ENCODE results near the gene NDUFS2. TPM values are rescaled to one million over a fixed set of nuclear protein-coding genes. Genes with fewer than 3 reads are reported as not detected.

NDUFS2 gene
- total RNA-seq, 1 donor from 2014 or later: 334 TPM

DNA sequence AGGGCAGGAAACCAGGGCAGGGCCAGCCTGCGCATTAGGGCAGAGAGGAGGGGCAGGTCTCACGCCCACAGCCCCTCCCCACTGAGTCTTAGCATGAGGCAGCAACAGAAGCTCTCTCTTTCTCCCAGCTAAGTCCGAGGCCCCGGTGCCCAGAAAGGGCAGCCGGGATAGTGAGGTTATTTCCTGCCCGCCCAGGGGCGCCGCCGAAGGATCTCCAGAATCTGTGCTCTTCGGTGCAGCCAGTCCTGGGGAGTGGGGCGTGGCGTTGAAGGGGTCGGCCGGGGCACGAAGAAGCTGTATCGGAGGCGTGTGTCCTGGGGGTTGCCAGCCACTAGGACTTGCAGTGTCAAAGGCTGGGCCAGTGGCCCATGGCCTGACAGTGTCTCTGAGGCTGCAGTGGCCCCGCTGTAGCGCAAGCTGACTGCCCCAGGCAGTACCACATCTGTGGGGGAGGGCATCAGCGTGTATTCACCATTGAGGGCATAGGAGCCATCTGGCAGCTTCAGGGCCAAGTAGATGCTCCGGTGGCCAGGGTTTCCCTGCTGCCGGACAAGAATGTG lies 11.1 kb upstream of the NDUFS2 start:
- DNase-seq (ENCODE audit: missing footprints): no peak
- ATAC-seq: no peak
- intact Hi-C loops (cut with DNase I): no loop called here

DNA sequence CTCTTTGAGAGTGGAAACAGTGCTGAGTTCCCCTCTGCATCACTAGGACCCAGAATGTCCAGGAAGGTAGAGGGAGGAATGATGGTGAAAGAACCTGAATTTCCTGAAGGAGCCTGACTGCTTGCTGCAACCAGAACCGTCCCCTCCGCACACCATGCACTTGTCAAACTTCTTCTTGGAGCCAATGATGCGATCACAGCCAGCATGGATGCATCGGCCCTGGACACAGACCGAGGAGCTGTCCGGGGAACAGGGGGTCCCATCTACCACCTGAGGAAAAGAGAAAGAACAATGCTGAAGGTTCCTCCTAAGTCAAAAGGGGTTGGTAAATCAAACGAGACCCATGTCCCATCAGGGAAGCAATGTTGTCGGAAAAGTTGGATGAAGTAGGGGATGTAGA lies 10.2 kb upstream of the NDUFS2 start:
- DNase-seq (ENCODE audit: missing footprints): no peak
- intact Hi-C loops (cut with DNase I): no loop called here
- no peak for ATAC-seq

DNA sequence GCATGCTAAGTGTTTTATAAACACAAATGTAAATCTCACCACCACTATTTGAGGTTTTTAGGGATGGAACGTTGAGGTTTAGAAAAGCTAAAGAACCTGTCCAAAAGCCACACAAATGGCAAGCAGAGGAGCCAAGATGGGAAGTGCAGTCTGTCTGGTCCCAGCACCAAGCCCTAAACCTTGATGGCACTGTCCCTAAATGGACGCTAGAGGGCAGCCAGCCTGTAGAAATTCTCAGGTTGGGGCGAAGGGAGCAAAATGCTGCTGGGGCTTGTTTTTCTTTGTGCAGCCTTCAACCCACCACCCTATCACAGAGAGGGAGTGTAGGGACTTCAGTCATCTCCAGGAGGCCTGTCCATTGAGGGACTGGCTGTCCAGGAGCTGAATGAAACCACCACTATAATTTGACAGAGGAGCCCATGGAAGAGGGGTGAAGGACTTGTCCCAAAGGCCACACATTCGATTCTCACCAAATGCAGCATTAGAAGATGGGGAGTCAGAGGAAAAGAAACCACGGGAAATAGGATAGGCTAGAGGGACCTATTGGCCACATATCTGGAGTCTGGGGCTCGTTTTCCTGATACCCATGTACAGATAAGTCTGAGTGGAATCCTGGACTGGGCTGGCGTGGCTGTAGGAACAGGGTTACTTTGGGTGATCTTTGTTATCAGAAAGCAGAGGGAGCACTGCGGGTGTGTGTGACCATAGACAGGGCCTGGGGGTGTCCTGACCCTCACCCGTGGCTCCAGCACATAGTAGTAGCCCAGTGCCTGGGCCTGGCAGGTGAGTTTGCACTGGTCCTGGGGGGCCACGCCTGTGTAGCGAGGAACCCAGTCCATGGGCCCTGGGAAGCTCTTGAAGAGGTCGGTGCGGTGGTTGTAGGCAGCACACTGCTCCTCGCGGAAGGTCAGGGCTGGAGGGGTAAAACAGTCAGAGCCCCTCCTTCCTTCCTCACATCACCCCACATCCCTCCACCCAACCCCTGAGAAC lies 9.4 kb upstream of the NDUFS2 start:
- no peak for DNase-seq (ENCODE audit: missing footprints)
- intact Hi-C loops (cut with DNase I): no loop called here
- ATAC-seq: peak; percentile 40

DNA sequence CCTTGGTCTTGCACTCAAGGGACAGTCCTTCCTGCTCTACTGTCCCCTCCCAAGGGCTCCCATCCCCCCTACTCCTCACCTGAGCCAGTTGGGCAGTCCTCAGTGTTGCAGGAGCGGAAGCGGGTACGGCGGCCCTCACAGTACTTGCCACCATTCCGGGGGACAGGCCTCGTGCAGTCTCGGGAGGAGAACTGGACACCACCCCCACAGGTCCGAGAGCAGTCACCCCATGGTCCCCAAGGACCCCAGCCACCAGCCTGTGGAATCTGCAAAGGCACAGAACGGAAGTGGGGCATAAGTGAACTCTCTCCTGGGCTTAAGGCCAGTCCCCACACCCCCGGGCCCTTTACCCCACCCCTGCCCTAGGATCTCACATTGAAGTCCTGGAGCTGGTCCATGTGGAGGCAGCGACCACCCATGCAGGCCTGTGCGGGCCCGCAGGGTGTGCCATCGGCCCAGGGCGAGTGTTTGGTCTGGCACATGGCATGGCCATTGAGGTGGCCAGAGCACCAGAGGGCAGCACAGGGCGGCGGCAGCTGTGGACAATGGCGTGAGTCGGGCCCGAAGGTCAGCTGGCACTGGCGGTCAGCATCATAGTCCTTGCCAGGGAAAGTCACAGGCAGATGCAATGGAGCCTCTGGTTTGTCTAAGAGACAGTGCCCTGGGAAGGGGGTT lies 8.5 kb upstream of the NDUFS2 start:
- intact Hi-C loops (cut with DNase I): no loop called here
- peak; percentile 71 for DNase-seq (ENCODE audit: missing footprints)
- no peak for ATAC-seq

DNA sequence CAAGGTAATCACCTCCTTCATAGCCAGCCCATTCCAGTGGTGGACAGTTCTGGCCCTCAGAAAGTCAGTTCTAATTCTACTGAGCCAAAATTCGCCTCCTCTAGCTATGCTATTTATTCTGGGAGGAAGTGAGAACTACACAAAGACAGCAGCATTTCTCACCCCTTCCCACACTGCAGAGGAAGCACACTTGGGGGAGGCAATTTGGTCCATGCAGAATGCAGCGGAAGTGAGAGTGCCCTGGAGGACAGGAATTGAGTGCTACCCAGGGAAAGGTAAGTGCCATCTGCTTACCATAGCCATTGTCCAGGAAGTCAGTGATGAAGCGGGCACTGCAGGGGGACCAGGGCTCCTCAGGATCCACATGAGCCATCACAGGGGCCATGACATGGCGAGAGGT lies 7.0 kb upstream of the NDUFS2 start:
- no peak for ATAC-seq
- DNase-seq (ENCODE audit: missing footprints): no peak
- intact Hi-C loops (cut with DNase I): no loop called here

DNA sequence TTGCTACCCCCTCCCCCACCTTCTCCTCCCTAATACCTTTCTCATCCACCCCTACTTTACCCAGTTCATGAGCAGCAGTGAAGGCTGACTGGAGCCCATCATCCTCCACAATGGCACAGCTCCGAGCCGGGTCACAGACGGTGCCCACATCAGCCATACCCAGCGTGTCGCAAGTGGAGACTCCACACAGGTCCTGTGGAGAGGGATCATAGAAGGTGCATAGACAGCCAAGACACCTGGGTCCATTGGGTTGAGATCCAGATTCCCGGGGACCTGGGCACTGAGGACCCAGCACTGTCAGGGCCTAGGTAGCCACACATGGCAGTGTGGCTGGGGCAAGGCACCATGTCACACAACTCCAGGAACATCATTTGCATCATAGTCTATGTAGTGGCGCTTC lies 6.1 kb upstream of the NDUFS2 start:
- intact Hi-C loops (cut with DNase I): no loop called here
- ATAC-seq: no peak
- DNase-seq (ENCODE audit: missing footprints): no peak

DNA sequence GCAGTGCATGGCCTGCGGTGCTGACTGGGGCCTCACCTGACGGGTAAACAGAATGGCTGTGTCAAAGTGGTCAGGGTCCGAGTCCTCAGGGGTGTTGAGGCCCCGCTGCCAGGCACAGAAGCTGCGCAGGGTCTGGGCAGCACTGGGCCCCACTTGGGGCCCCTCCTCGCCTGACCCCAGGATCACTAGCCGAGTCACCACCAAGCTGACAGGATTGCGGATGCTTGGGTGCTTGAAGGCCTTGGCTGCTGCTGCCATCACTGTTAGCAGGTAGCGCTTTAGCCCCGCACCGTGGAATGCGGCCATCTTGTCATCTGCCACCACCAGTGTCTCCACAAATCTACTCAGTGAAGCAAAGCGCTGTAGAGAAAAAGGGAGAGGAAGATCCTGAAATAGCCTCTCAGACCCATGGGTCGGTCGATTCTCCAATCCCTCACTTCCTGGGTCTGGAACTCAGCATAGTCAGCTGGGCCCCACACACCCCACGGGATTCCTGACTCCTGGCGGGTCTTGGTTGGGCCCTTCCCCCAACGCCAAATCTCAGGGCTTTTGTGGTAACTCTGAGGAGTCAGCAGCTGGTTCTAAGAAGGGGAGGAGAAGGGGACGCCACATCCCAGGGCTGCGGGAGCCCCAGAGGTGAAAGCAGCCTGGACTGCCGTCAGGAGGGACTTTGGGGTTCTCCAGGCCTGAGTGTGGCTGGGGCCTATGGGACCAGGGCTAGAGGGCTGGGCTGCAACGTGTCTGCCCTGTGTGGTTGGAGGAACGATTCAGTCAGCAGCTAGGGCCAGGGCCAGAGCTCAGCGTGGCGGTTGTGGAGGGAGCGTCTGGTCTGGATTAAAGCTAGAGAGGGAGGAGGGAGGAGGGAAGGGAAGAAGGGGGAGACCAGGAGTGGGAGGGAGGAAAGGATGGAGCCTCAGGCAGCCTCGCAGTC lies 5.4 kb upstream of the NDUFS2 start:
- DNase-seq (ENCODE audit: missing footprints) (peak; percentile 77), ATAC-seq (peak; percentile 21)
- intact Hi-C loops (cut with DNase I): no loop called here

DNA sequence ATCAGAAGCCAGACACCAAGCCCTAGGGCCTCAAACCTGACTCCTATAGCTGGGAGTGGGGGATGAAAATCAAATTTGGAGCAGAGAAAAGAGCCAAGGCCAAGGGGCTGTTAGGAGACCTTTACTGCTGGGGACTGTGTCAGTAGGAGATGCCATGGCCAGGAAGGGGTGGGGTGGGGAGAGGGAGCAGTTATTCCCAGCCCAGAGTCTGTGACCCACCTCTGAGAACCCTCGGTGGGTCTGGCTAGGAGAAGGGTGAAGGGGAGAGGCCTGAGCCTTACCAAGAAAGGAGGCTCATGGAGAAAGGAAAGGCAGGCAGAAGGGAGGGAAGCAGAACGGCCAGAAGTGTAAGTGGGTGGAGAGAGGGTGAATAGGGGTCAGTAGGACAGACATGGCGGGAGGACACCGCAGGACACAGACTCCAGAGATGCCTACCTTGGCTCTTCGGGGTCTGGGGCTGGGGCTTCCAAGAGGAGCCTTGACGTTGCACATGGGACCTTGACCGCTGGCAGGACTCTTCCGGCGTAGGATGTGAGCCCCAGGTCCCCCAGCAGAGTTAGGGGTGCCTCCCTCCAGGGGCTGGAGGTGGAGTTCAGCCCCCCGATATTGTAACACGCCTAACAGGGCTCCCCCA lies 4.5 kb upstream of the NDUFS2 start:
- peak; percentile 53 for DNase-seq (ENCODE audit: missing footprints)
- intact Hi-C loops (cut with DNase I): no loop called here
- ATAC-seq: no peak

DNA sequence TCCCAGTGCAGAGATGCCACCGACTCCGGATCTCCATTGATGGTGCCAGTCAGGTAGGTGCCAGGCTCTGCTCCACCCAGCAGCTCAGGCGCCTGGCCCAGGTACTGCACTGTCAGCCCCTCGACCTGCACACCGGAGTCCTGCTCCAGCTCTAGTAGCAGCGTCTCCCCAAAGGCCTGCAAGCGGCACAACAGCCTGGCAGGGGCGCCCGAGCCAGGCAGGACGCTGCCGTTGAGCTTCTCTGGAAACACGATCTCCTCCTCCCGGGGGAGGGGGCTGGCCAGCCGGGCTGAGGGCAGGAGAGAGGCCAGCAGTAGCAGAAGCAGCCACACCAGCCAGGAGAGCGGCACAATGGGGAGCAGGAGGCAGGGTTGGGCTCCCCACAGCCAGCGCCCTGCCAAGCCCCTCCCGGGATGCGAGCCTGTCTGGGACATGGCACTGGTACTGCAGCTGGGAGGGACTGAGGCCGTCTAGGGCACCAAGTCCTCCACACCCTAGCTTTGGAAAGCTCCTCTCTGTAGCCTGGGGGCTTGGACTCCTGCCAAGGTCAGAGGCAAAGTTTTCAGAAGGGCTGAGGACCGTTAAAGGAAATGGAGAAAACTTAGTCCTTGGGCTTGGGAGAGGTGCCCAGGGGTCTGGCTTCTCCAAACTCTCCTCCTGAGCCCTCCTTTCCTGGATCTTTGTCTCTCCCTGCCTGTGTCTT lies 3.8 kb upstream of the NDUFS2 start:
- peak; percentile 67 for DNase-seq (ENCODE audit: missing footprints)

DNA sequence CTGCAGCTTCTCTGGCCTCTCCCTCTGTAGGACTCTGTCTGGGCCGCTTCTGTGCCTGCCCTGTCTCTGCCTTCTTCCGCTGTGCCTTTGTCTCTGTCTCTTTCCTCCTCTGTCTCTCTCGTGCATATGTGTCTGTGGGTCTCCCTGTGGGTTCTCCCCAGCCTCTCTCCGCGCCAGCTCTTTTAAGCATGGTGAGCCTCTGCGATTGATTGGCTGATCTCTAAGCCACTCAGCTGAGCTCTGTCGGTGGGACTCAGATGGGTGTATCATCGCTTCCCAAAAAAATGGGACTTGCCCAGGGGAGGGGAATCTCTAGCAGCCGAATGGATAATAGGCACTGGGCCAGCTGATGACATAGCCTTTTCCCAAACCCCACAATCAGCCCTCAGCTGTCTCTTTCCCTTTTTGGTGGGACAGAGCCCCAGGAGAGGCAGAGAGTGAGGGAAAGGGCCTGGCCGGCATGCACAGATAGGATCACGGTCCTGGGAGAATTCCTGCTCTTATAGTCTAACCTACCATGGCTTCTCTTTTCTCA lies 3.2 kb upstream of the NDUFS2 start, which contains the start of gene ADAMTS4:
TSS of gene ADAMTS4 (minus strand) at position 158 of the 535 bp plus-strand sequence. CDS start 427 bp downstream, outside the sequence.
- DNase-seq (ENCODE audit: missing footprints) (peak; percentile 84), ATAC-seq (peak; percentile 47)
- intact Hi-C loops (cut with DNase I): no loop called here

More for the DNA sequence above, 3.8 kb upstream of the NDUFS2 start:
- ATAC-seq: no peak
- intact Hi-C loops (cut with DNase I): no loop called here

DNA sequence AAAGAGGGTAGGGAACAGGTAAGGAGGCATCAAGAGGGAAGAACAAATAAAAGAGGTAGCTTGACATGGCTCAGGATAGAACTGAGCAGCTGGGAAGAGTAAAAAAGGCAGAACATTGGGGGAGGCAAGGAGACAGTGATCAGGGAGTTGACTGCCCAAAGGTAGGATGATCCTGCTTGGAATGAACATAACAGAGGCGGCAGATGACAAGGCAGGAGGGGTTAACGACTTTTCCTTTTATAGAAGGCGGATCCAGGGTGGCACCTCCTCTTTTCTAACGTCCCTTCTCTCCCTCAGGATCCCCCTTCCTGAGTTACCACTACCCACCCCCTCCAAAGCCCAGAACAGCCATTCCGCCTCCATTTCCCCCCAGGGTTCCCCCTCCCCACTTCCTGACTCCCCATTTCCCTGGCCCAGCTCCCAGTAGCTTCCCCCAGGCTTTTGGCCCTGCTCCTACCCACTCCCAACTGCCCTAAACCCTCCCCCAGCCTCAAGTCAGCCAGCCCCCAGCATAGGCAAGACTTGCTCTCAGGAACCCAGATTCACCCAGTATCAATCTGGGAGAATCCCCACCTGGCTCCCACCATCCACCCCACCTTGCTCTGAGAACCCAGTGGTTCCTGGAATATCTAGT lies 2.5 kb upstream of the NDUFS2 start:
- DNase-seq (ENCODE audit: missing footprints) (no peak), ATAC-seq (no peak)
- intact Hi-C loops (cut with DNase I): no loop called here

DNA sequence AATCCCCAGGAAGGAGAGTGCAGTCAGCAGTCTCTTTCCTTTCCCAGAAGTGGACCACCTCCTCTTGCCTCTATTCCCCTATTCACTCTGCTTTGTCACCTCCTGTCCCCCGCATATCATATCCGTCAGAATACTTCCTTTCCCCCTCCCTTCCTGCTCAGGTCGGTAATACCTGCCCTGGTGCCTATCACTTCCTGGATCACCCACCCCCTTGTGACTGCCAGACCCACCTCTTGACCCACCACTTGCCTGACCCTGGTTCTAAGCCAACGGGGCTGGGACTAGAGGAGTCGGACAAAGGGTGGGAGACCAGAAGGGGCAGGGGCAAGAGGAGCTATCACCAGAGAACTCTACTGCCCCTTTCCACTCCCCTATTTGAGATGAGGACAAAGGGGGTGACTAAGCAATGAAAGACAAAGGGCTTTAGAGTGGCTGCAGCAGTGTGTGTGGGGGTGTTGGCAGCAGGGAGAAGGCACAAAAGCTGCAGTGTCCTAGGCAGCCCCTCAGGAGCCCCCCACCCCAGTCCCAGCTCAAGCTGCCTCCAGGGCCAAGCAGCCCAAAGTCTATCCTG lies 1.7 kb upstream of the NDUFS2 start:
- no peak for DNase-seq (ENCODE audit: missing footprints)
- ATAC-seq: no peak
- intact Hi-C loops (cut with DNase I): no loop called here

DNA sequence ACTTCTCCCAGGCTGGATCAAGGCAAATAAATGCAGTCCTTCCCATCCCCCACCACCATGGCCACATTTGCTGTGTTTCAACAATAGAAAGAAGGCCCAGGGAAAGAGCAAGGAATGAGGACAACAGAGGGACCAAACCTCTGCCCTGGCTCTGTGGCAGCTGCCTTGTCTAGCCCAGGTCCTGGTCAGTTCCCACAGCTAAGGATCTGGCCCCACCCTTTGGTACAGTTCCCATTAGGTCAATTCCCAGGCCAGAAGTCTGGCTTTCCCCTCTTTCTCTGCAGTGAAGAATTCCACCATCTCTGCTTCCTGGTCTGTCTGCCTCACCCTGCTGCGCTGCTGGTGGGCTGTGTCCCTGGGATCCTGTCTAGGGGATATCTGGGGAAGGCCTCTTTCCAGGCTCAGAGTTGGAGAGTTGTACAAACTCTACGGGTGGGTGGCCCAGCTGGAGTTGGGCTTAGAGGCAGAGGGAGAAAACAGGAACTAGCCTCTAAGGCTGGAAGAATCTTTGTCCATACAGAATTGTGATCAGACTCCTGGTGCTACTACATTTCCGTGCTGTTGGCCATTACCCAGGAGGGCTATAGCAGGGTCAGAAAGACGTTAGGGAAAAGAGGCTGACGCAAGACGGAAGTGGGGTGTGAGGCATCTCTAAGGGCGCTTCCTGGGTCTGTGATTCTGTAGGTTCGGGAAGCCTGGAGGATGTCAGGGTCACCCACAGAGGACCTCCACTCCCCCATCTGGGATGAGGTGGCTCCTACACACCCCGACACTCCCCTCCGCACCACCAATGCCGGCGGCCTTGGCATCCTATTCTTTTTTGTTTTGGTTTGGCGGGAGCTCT lies 953 bp upstream of the NDUFS2 start:
- peak; percentile 42 for ATAC-seq
- intact Hi-C loops (cut with DNase I): no loop called here
- peak; percentile 76 for DNase-seq (ENCODE audit: missing footprints)

DNA sequence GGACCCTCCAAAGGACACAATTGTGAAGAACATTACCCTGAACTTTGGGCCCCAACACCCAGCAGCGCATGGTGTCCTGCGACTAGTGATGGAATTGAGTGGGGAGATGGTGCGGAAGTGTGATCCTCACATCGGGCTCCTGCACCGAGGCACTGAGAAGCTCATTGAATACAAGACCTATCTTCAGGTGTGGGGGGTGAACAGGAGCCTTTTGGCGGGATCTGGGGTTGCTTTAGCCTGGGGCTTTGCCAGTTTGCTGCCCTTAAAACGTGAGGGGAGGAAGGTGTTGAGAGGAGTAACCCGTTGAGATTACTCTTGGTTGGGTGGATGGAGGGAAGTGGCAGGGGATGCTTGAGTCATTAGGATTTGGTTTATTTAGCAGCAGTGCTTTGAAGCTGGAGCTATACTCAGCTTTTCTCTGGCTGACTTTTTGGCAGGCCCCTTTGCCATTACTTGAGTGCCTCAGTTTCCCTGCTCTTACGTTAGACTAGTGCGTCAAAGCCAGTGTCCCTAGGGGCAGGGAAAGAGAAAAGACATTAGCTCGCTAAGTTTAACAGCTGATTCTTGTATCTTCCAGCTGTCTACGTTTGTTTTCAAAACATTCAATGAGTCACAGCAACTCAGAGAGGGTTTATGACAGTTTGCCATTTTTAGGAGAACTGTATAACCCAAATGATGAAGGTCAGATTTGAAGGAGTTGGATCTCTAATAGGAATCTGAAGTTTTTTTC lies 4.4 kb downstream of the NDUFS2 start:
- ATAC-seq: peak; percentile 47
- intact Hi-C loops (cut with DNase I): loop anchor here (5.0 kb wide), 1 partner anchor 176 kb away; no protein-coding TSS in a partner anchor
- no peak for DNase-seq (ENCODE audit: missing footprints)

DNA sequence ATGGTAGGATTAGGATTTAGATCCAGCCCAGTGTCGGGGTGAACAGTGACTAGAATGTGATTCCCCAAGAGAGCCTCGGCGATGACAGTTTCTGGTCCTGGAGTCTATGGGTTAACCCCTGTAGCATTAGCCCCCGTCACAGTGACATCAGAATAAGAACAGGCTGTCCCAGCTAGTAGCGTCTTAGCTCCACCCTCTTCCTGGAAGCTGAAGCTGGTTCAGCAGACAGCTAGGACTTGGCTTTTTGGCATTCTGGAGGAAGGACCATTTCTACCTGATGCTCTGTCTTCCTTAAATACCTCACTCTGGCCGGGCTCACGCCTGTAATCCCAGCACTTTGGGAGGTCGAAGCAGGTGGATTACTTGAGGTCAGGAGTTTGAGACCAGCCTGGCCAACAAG lies 5.0 kb downstream of the NDUFS2 start:
- DNase-seq (ENCODE audit: missing footprints) (peak; percentile 82), ATAC-seq (peak; percentile 84)
- intact Hi-C loops (cut with DNase I): loop anchor here (5.0 kb wide), 1 partner anchor 175 kb away; no protein-coding TSS in a partner anchor

Measured in Right ventricle myocardium inferior (tissue), 1 donor.